ENCODE measurements around the gene MBD5. TPM values are rescaled to one million over a fixed set of nuclear protein-coding genes. Genes with fewer than 3 reads are reported as not detected.

The MBD5 gene
- total and polyA plus RNA-seq, 2 of the 4 experiments (the other 2 are of a cell fraction), result 9.8 to 14.2 TPM

- dilution Hi-C loops (cut with HindIII; ENCODE audit: low sequenced_read_pairs, unreplicated experiment), result no loop called here
- Histone ChIP-seq H2BK120ac (ENCODE audit: low read depth, low read length) (no peak overlapping the region), H3K4ac (ENCODE audit: low read depth, low read length) (no peak overlapping the region), H3K27me3 (ENCODE audit: control insufficient read depth, insufficient read depth, low read length) (no peaks in the 10 kb centered on the region), H4K8ac (ENCODE audit: low read depth in 2 of 2, low read length in 2 of 2) (no peak overlapping the region), H3K4me3 (ENCODE audit: insufficient read depth, low read depth, low read length) (no peak overlapping the region), H4K91ac (ENCODE audit: insufficient read depth, low read depth, low read length) (no peak overlapping the region), H2AFZ (replicated peaks; ENCODE audit: low read length, poor library complexity) (no peak overlapping the region), H3K4me2 (ENCODE audit: low read depth, low read length) (no peak overlapping the region), H3K9me3 (ENCODE audit: control insufficient read depth, insufficient read depth, low read length) (no peaks in the 10 kb centered on the region), H3K36me3 (ENCODE audit: control insufficient read depth, insufficient read depth, low read length) (no peaks in the 10 kb centered on the region), H2BK15ac (ENCODE audit: low read depth, low read length) (no peak overlapping the region), H3K4me1 (ENCODE audit: control insufficient read depth, insufficient read depth, low read length) (no peaks in the 10 kb centered on the region; the same call in 1 of the 2 replicates), H3K18ac (ENCODE audit: low read depth, low read length) (no peak overlapping the region), H3K9me1 (ENCODE audit: insufficient read depth, low read length) (peaks cover 4% of the 10 kb centered on the region; the same call in 1 of the 2 replicates), H4K5ac (ENCODE audit: low read depth, low read length) (no peak overlapping the region), H3K23ac (ENCODE audit: low read depth, low read length) (no peak overlapping the region), H3K56ac (ENCODE audit: extremely low read depth, insufficient read depth, low read length) (no peak overlapping the region), H2BK5ac (ENCODE audit: low read depth, low read length, poor library complexity, severe bottlenecking) (no peak overlapping the region), H2AK9ac (replicated peaks; ENCODE audit: low read depth, low read length, poor library complexity) (no peak overlapping the region), H2BK20ac (ENCODE audit: low read depth, low read length) (no peak overlapping the region), H3K14ac (replicated peaks; ENCODE audit: low read depth, low read length) (no peak overlapping the region), H3K79me1 (ENCODE audit: low read depth in 1 of 2, low read length in 2 of 2) (no peaks in the 10 kb centered on the region), H3K27ac (ENCODE audit: insufficient read depth, low read length) (no peak overlapping the region), H2AK5ac (ENCODE audit: low read depth, low read length) (no peak overlapping the region), H3K9ac (ENCODE audit: low read depth, low read length) (no peak overlapping the region), H4K20me1 (ENCODE audit: insufficient read depth, low read length) (no peaks in the 10 kb centered on the region)
- in situ Hi-C loops (cut with MboI; ENCODE audit: low sequenced_read_pairs), result no loop called here
- intact Hi-C loops (cut with micrococcal nuclease), result no loop called here
- no peak for TF ChIP-seq NFE2L2 (IDR thresholded peaks at IDR 0.05; ENCODE audit: low read depth, low read length)
- no peak for TF ChIP-seq CHD1 (IDR thresholded peaks at IDR 0.05; ENCODE audit: low read depth, low read length)
- TF ChIP-seq BHLHE40 (IDR thresholded peaks at IDR 0.05; ENCODE audit: low read depth, low read length), result no peak
- TF ChIP-seq CTCF (conservative IDR thresholded peaks at IDR 0.05; ENCODE audit: low read depth, low read length), result no peak
- no peak for TF ChIP-seq RCOR1 (IDR thresholded peaks at IDR 0.05; ENCODE audit: insufficient replicate concordance, low read length)
- no peak for TF ChIP-seq RAD21 (IDR thresholded peaks at IDR 0.05; ENCODE audit: low read length)
- no peak for TF ChIP-seq CEBPB (IDR thresholded peaks at IDR 0.05; ENCODE audit: low read depth, low read length)
- TF ChIP-seq ELK1 (IDR thresholded peaks at IDR 0.05; ENCODE audit: borderline replicate concordance, low read depth, low read length), result no peak
- TF ChIP-seq FOS (IDR thresholded peaks at IDR 0.05; ENCODE audit: low read depth, low read length), result no peak
- TF ChIP-seq MAZ (IDR thresholded peaks at IDR 0.05; ENCODE audit: borderline replicate concordance, low read depth, low read length), result no peak
- TF ChIP-seq, protein P1, sequence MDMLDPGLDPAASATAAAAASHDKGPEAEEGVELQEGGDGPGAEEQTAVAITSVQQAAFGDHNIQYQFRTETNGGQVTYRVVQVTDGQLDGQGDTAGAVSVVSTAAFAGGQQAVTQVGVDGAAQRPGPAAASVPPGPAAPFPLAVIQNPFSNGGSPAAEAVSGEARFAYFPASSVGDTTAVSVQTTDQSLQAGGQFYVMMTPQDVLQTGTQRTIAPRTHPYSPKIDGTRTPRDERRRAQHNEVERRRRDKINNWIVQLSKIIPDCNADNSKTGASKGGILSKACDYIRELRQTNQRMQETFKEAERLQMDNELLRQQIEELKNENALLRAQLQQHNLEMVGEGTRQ (IDR thresholded peaks at IDR 0.05; ENCODE audit: low read depth, low read length), result no peak
- TF ChIP-seq MXI1 (IDR thresholded peaks at IDR 0.05; ENCODE audit: borderline replicate concordance, low read depth, low read length), result no peak
- TF ChIP-seq MAFK (IDR thresholded peaks at IDR 0.05; ENCODE audit: low read depth, low read length), result no peak
- no peak for TF ChIP-seq RFX5 (IDR thresholded peaks at IDR 0.05; ENCODE audit: low read depth, low read length)
- no peak for TF ChIP-seq POLR2A (IDR thresholded peaks at IDR 0.05; ENCODE audit: low read depth, low read length)
- TF ChIP-seq SMC3 (IDR thresholded peaks at IDR 0.05; ENCODE audit: low read depth, low read length), result no peak
- CTCF ChIA-PET, result no interaction called here
- DNase-seq (peak; percentile 4), ATAC-seq (ENCODE audit: low read depth) (no peak)
- BruUV-seq (replicated peaks), result no TSS peak
- POLR2A ChIA-PET (ENCODE audit: unreplicated experiment), result no interaction called here
These were observed 278.7 kb downstream of the MBD5 start for GRCh38 chr2:148299616-148300015.

Data from IMR-90 (cell line).